Stimulated activated CD8-positive, alpha-beta memory T cell treated with anti-CD3 and anti-CD28 coated beads, Interleukin-7, amount 100 ng/mL, for 4 hours (primary cell): ENCODE data around the gene CCL2.

ENCODE experiments used
- DNase-seq, 2 donors: peaks; one replicate each; pipeline ENCODE4 v3.0.0-alpha.2; 2020; ENCODE audit warnings: low read depth in 2 of 2

CCL2 gene

GRCh38 chr17:34265711-34266110 lies 10.6 kb downstream of the CCL2 start:
- DNase-seq, result no peak

GRCh38 chr17:34269969-34270368 lies 14.9 kb downstream of the CCL2 start, which contains the start of gene CCL7:
Gene CCL7, plus strand, starts transcription at chr17:34270221. Its CDS starts 70 bp downstream, at chr17:34270291.
- DNase-seq, result no peak

GRCh38 chr17:34275881-34276280 lies 20.8 kb downstream of the CCL2 start:
- no peak for DNase-seq

GRCh38 chr17:34276826-34277225 lies 21.7 kb downstream of the CCL2 start:
- DNase-seq, result no peak

- no peak for DNase-seq
Observed at GRCh38 chr17:34283571-34283970, 28.5 kb downstream of the CCL2 start.

GRCh38 chr17:34285286-34285792 lies 30.3 kb downstream of the CCL2 start, which contains the start of gene CCL11:
Gene CCL11, plus strand, starts transcription at chr17:34285742. Its CDS starts 67 bp downstream, at chr17:34285809.
- DNase-seq, result no peak

- DNase-seq, result no peak
Observed at GRCh38 chr17:34287875-34288274, 32.8 kb downstream of the CCL2 start.

- DNase-seq, result no peak
Observed at GRCh38 chr17:34290586-34290985, 35.5 kb downstream of the CCL2 start.

GRCh38 chr17:34291721-34292348 lies 36.8 kb downstream of the CCL2 start:
- no peak for DNase-seq

GRCh38 chr17:34299027-34299426 lies 43.9 kb downstream of the CCL2 start:
- DNase-seq, result no peak

GRCh38 chr17:34299956-34300577 lies 45.0 kb downstream of the CCL2 start:
- no peak for DNase-seq

- DNase-seq, result no peak
Observed at GRCh38 chr17:34300652-34301370, 45.7 kb downstream of the CCL2 start.

GRCh38 chr17:34301986-34302385 lies 46.9 kb downstream of the CCL2 start:
- no peak for DNase-seq

- no peak for DNase-seq
Observed at GRCh38 chr17:34302636-34303035, 47.6 kb downstream of the CCL2 start.

- no peak for DNase-seq
Observed at GRCh38 chr17:34303606-34304005, 48.5 kb downstream of the CCL2 start.

GRCh38 chr17:34305061-34305460 lies 50.0 kb downstream of the CCL2 start:
- DNase-seq, result no peak

- DNase-seq, result no peak
Observed at GRCh38 chr17:34305606-34306005, 50.5 kb downstream of the CCL2 start.

- no peak for DNase-seq
Observed at GRCh38 chr17:34306466-34306865, 51.4 kb downstream of the CCL2 start.
